GM19238 (cell line): ENCODE data around the gene TPBGL.
A peak's percentile ranks its signal among the peaks of the same experiment; 100 is the strongest.
"Not testable (repeated sequence)": the region's sequence is repeated elsewhere in the genome, so short reads cannot be mapped to it uniquely, and the experiment has no call there.

Source experiments
- DNase-seq: peaks from one replicate; pipeline ENCODE4 v3.0.0; 2011; ENCODE audit warnings: low spot score; ENCODE audit not compliant: insufficient read length

Gene TPBGL

DNA sequence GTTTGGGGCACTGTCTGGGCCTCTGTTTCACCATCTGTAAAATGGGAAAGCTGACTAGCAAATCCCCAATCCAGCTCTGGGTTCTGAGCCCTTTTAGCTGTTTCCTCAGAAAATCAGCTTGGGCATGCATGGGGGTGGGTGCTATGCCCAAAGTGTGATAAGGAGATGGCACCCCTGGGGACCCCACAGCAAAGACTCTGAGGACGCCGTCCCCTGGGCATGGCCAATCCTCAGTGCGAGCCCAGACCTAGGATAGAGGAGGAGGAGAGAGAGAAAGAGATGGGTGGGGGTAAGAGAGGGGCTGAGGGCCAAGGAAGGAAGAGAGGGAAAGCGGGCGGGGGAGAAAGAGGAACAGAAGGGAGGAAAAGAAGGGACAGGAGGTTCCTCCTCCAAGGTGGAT is 31.8 kb downstream of the TPBGL start:
- no peak for DNase-seq

DNA sequence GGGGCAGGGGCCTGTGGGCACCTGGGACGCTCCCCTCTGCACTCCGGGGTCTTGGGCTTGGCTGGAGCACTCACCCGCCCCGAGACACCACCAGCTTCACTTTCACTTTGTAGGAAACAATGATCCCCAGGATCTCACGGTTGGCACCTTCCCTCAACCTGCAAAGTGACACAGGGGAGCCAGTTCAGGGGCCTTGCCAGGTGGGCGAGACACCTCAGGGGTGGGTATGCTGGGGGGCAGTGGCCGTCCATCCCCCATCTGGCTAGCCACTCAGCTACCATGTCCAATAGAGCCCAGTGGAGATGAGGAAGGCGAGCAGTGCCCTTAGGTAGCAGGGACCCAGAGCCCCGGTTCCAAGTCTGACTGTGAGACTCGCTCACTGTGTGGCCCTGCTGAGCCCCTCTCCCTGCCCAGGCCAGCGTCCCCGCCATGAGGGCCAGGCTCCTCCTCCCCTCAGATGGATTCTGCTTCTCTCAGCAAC is 32.3 kb downstream of the TPBGL start:
- DNase-seq, result no peak

DNA sequence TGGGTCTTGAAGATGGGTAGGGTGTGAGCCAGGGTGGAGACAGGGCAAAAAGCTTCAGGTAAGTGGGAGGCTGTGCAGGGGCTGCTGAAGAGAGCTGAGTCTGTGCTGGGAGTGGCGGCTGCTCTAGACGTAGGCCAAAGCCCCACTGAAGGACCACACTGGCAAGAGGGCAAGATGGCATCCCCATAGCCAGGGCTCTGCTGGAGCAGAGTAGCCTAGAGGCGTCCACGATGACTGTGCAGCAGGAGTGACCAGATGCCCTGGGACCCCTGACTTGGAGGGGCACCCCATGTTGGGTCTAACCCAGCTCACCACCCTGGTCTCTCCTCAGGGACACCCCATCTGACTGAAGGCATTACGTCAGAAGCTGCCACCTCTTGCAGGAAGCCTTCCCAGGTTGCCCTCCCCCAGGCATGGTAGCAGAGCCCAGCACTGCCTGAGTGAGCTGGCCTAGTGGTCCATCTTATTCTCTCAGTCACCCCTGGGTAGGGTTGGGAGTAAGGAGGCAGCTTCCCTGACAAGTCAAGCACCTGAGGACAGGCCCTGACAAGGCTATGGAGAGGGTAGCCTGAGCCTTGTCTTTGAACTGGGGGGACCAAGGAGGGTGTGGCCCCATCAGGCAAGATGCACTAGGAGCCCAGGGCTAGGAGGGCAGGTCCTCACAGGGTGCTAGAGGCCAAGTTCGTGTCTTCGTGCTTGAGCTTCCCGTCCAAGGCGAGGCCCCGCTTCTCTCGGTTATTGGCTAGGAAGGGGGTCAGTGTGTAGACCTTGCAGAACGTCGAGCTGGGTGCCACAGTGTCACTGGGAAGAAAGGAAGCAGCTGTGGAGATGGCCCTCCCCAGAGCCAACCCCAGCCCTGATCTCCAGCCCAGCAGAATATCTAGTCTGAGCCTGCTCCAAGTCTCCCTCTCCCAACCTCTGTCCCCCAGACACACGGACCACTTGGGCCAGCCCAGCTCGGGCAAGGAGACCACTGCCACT is 33.1 kb downstream of the TPBGL start:
- DNase-seq, result no peak

DNA sequence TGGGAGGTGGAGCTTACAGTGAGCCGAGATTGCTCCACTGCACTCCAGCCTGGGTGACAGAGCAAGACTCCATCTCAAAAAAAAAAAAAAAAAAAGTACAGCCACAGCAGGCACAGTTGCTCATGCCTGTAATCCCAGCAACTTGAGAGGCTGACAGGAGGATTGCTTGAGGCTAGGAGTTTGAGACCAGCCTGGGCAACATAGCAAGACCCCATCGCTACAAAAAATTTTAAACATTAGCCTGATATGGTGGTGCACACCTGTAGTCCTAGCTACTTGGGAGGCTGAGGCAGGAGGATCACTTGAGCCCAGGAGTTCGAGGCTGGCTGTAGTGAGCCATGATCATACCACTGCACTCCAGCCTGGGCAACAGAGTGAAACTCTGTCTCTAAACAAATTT is 34.1 kb downstream of the TPBGL start:
- not testable (repeated sequence) for DNase-seq

DNA sequence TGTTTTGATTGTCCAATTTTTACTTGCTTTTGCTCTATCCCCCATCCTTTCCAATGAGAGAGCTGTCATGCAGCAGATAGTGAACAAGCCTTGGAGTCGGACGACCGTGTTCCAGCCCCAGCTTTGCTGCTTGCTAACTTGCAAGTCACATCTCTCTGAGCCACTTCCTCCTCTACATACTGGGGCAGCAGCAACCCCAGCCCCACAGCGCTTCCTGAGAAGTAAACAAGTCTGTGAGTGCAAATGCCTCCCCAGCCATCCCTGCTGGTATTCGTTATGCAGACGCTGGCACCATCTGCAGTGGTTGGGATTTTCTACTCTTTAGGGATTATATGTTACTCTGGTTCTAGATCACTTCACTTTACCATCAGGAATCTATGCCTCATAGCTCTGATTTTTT is 35.0 kb downstream of the TPBGL start:
- DNase-seq, result no peak

DNA sequence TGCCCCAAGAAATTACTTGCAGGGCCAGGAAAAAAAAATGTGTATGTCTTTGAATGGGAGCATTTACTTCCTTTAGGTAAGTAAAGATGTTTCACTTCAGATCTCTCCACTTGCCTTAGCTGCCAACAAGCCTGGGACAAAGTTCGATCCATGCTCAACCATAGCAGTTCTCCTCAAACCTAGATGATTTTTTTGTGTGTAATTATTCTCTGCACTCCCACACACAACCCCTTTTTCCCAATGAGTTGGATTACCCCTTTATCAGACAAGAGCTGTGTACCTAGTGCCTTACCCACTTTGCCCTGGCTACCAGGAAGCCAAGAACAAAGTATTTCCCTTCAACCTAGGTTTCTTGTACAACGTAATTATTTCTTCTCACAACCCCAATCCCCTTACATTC is 35.6 kb downstream of the TPBGL start:
- no peak for DNase-seq

DNA sequence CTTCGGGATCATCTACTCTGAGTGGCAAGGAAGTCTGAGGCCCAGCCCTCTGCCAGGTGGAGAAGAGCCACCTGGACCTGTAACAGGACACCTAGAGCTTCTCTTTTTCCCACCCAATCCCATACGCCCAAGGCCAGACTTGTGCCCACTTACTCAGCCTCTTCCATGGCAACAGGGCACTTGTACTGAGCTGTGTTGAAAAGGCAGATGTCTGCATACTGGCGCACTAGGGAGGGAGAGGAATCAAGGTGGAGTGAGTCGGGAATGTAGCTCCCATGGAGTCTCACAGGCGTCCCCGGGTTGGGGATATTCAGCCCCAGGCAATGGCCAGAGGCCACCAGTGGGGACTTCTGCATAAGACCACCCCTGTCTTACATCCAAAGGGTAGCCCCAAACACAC is 36.1 kb downstream of the TPBGL start:
- no peak for DNase-seq

DNA sequence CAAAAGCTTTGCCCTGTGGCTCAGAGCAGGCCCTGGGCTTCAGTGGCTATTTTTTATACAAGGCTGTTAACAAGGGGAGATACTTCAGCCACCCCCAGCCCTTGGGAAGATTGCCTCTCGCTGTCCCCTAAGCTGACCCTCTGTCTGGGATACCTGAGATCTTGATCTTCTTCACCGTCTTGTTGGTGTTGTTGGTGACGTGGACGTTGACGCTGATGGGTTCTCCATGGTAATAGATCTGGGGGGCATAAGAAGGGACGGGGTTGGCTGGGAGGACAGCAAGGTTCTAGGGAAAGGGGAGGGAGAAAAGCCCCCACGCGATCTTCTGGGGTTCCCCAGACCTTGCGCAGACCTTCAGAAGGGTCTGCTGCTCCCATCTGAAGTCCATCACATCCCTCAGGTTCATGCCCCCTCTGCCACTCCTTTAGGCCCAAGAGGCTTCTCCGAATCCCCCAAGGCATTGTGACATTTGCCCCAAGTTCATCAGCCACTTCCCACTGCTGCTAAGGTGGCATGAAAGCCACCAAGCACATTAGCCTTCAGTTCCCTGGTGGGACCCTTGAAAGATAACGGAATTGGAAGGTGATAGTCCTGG is 36.7 kb downstream of the TPBGL start:
- DNase-seq, result no peak

DNA sequence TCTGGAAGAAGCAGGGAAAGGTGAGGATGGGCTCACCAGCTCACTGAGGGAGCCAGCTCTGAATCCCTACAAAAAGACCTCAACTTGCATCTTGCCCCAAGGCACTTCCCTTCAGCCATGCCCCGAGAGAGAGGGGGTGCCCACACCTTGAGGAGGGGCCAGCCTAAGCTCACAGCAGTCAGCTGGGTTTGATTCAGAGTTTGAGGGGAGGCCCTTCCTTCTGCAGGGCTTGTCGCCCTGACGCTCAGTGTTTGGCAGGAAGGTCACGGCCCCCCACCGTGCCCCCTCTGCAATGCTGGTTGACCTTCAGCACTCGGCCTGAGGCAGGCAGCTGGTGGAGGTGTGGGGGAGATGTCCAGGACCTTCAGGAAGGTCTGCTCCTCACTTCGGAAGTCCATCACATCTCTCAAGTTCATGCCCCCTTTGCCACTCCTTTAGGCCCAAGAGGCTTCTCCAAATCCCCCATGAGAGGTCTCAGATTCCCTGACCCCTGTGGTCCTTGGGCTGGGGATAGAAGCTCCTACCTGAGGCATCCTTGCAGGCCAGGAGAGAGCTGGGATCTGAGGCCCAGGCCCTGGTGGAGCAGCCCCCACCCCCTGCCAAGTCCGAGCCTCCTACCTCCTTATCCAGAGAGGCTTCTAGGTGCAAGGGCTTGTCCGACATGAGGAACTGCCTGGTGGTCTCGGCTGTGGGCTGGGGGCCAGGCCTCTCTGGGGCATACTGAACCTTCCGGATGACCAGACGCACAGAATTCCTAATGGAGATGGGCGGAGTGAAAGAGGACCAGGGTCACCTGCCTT is 37.6 kb downstream of the TPBGL start:
- no peak for DNase-seq

DNA sequence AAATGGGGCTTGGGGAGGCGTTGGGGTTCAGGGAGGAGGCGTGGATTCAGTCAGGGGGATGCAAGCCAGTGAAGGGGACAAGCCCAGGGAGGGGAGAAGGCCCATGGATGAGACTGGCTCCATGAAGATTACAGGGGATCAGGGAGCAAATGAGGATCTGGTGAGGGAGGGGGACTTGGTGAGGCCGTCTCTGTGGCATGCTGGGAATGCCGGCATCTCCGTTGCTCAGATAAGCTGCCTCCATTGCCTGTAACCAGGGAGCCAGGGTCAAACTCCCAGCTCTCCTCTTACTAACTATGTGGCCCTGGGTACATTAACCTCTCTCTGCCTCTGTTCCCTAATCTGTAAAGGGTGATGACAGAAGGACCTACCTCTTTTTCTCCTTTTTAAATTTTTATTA is 38.7 kb downstream of the TPBGL start:
- no peak for DNase-seq

DNA sequence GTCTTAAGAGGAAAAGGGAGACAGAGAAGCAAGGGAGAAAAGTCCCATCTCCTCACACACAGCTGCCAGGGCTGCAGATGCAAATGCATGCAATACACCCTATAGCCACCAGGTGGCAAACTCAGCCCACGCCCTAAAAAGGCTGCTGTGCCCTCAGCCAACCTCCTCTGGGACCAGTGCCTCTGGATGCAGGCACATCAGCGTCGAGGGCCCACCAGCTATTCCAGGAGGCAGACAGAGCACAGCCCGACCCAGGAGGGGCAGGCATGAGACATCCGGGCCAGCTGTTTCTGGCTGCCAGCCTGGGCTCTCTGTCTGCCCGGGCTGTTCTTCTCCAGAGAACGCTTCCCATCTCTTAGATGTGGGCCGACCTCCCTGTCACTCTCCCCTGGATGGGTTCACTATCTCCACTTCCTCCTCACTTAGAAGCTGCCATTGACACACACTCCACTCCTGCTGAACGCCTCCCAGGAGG is 39.7 kb downstream of the TPBGL start:
- DNase-seq, result peak; percentile 77

DNA sequence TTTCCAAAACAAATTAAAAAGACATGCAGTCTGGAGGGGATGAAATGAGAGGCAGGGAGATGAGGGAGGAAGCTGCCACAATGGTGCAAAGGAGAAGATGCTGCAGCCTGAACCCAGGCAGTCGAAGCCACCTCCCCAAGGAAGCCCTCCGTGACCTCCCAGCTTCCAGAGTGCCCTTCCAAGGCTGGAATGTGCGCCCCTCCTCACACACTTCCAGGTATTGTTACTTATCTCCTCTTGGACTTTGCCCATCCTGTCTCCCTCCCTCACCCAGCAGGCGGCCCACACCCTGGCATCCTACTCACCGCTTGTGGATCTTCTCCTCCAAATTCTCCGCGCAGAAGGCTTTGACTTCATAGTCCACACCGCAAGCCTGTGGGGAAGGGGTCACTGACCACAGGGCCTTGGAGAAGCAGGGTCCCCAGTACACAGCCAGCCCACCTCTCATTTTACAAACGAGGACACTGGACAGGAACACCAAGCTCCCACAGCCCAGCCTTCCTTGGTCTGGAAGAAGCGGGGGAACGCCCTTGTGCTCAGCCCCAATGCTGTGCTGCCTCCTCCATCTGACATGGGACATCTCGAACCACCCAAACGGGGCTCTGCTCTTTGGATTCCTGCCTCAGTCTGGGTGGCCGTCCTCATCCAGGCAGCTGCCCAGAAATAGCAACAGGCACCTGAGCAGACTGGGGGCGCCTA is 40.3 kb downstream of the TPBGL start:
- no peak for DNase-seq

DNA sequence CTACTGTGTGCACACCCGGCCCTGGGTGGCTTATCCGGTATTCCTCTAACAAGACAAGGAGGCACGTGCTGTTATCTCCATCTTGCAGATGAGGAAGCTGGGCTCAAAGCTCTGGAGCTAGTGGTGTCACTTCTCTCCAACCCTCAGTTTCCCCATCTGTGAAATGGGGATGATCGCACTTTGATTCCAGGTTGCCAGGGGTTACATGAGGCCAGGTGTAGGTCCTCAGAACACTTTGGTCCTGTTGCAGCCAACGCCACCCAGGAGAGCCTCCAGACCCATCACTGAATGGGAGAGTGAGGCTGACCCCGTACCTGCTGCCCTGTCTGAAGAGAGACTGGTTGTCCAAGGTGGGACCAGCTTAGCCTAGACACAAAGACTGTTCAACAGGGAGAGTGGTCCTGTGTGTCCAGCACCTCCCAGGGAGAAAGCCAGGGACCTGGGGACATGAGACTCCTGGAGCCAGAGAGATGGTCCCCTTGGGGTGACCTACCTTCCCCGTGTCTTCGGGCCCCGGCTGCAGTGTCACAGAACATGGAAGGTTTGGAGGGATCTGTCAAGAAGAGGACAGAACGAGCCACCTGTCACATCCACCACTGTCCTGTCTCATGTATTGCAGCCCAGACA is 41.0 kb downstream of the TPBGL start:
- no peak for DNase-seq

DNA sequence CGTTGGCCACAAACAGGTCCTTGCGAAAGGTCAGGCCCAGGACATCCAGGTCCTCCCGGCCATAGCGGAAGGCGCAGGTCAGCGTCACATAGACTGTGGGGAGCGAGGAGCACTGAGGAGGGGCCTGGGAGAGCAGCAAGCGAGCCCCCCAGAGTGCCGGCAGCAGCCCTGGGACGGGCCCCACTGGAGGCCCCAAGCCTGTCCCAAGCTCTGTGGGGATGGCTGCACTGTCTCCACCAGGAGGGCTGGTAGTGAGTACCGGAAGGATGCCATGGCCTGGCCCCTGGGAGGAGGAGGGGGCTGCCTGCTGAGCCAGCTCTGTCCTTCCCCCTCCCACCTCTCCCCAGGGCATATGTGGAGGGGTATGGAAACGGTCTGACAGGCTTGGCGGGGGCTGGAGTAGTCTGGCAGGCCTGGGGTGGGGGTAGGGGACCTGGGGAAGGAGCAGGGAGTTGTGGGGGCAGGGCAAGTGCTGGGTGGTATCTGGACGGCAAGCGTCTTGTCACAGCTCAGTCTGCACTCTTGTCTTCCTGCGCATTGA is 42.9 kb downstream of the TPBGL start:
- DNase-seq, result no peak

DNA sequence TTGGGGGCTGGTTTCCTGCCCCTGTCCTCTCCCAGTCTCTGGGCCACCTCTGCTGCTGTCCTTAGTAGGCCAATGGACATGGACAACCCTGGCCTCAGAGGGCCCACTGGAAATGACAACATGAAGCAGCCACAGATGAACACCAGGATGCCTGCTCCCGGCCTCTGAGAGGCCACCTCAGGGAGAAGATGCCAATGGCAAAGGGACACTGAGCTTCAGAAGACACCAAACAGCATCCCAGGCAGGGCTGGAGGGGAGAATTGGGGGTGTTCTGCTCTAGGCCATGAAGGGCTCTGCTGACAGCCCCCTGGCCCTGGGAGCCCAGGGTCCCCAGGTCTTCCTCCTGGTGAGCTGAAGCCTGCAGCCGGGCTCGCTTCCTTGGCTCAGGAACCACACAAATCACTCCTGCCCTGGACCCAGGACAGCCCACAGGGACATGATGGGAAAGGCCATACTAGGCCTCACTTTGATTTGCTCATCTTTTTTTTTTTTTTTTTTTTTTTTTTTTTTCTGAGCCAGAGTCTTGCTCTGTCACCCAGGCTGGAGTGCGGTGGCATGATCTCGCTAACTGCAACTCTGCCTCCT is 45.3 kb downstream of the TPBGL start:
- no peak for DNase-seq

DNA sequence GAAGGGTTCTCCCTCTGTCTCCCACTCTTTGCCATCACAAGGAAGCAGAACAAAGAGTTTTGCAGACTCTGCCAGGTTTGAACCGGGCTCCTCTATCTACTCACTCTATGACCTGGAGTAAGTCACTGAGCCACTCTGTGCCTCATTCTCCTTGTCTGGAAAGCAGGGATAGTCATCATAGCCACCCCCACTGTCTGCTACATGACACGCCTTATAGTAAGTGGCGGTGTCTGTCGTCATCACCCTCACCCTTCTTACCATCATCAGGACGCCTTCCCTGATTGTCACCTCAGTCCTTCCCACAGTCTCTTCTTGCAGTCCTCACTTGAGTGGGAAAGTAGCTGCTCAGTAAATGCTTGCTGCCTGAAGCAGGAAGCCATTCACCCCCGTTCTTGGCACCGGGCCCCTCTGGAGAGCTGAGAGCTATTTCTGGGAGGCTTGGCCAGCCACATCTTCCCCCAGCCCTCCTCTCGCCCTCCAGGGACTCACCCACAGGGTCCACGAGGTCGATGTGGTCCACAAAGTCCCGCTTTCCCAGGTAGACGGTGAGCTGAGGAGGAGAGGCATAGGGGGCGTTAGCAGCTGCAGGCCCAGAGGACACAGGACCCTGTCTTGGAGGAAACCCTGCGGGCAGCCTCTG is 46.4 kb downstream of the TPBGL start:
- no peak for DNase-seq

DNA sequence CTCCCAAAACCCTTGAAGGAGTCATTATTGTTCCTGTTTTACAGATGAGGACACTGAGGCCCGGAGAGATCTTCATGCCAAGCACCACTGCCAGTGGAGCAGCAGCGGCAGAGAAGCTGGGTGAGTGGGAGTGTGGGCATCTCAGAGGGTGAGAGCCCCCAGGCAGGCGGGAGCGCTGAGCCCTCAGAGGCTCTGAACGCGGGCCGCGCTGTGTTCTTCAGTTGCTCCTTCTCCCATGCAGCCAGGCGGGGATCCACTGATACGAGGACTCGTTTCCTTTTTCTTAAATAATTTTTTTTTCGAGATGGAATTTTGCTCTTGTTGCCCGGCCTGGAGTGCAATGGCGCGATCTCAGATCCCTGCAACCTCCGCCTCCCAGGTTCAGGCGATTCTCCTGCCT is 47.0 kb downstream of the TPBGL start:
- DNase-seq, result no peak

DNA sequence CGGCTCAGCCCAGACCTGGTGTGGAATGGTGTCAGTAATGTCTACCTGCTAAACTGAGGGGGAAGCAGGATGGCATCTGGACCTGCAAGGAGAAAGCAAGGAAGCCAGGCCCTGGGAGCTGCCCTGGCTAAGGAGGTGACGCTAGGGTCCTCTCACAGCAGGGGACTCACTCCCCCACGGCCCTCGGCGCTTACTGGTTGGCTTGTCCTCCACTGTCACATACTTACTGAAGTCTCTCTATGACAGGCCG is 48.9 kb downstream of the TPBGL start:
- DNase-seq, result no peak

DNA sequence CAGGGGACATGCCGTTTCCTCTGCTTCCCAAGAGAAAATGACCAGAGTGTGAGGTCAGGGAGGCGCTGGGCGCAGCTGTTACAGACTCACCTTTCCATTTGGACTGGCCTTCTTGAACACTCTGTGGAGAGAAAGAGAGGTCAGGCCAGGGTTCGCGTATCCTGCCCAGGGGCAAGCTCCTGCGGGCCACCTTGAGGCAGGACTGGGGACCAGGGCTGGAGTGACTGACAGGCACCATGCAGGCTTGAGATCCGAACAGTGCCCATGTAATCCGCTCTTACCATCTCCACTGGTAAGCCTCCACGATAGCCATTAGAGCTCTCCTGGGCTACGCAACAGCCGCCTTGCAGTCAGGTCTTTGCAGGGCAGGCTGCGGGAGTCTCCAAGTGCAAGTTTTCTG is 49.3 kb downstream of the TPBGL start:
- DNase-seq, result no peak

DNA sequence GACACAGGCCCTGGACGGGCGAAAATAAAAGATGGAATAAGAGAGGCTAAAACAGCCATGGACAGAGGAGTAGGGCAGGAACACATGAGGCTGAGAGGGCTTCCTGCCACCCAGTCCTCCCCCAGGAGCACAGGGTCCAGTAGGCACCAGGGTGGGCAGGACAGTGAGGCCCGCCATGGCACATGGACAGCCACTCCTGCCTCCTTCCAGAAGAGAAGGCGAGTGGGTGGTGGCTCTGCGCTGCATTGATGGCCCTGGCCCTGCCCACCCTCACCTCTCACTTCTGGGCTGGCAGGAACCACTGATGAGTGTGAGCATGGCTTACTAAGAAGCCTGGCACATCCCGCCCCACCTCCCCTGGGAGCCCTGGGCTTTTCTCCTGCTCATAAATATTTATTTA is 51.2 kb downstream of the TPBGL start:
- DNase-seq, result no peak
